Measurements from ENCODE around the gene KCTD21. TPM values are rescaled to one million over a fixed set of nuclear protein-coding genes. Genes with fewer than 3 reads are reported as not detected.

KCTD21 gene
- total and polyA plus RNA-seq, 8 donors, result 2.9 to 62.4 (median 3.7) TPM; not detected in 1

GRCh38 chr11:78212586-78213371 lies 24.4 kb upstream of the KCTD21 start:
- 86 to 93% (median 88%) methylated on average over 10 to 11 of the region's 11 CpGs for WGBS, 5 donors
- Histone ChIP-seq H3K4me3 (no peak overlapping the region), H3K27ac (no peak overlapping the region), H3K27me3 (no peaks in the 10 kb centered on the region), H3K4me1 (no peaks in the 10 kb centered on the region), H3K36me3 (peaks cover 22 to 85% (median 71%) of the 10 kb centered on the region in 4 donors), H3K9me3 (no peaks in the 10 kb centered on the region)
- TF ChIP-seq POLR2AphosphoS5 (IDR thresholded peaks at IDR 0.05), result no peak
- no peak for TF ChIP-seq CTCF (IDR thresholded peaks at IDR 0.05)
- no peak for TF ChIP-seq POLR2A (IDR thresholded peaks at IDR 0.05)
- no peak for TF ChIP-seq EP300 (IDR thresholded peaks at IDR 0.05)
- intact Hi-C loops (cut with DNase I; ENCODE audit: low total_unique reads), result no loop called here
- DNase-seq, result no peak

- whole genome bisulfite sequencing, 5 donors, result 93 to 96% (median 95%) methylated on average over 5 of the region's 5 CpGs
- H3K9me3 ChIP-seq, result no peaks in the 10 kb centered on the region
- H3K4me3 ChIP-seq, result no peak overlapping the region
- no peak overlapping the region for H3K27ac ChIP-seq
- H3K36me3 ChIP-seq, result peaks cover 22 to 83% (median 70%) of the 10 kb centered on the region in 4 donors
- intact Hi-C loops (cut with DNase I; ENCODE audit: low total_unique reads), result no loop called here
- no peak for DNase-seq
- no peaks in the 10 kb centered on the region for H3K4me1 ChIP-seq
- H3K27me3 ChIP-seq, result no peaks in the 10 kb centered on the region
- TF ChIP-seq EP300 (IDR thresholded peaks at IDR 0.05) (no peak), POLR2A (IDR thresholded peaks at IDR 0.05) (no peak), POLR2AphosphoS5 (IDR thresholded peaks at IDR 0.05) (no peak), CTCF (IDR thresholded peaks at IDR 0.05) (no peak)
Observed at GRCh38 chr11:78211565-78211964, 23.1 kb upstream of the KCTD21 start.

- WGBS, 5 donors, result 89 to 92% (median 90%) methylated on average over 23 to 31 of the region's 31 CpGs
- no peaks in the 10 kb centered on the region for H3K9me3 ChIP-seq
- H3K27me3 ChIP-seq, result no peaks in the 10 kb centered on the region
- H3K36me3 ChIP-seq, result peaks cover 22 to 83% (median 68%) of the 10 kb centered on the region in 4 donors
- H3K4me3 ChIP-seq, result no peak overlapping the region
- no peak for TF ChIP-seq POLR2A (IDR thresholded peaks at IDR 0.05)
- TF ChIP-seq EP300 (IDR thresholded peaks at IDR 0.05), result no peak
- no peak for TF ChIP-seq POLR2AphosphoS5 (IDR thresholded peaks at IDR 0.05)
- TF ChIP-seq CTCF (IDR thresholded peaks at IDR 0.05), result no peak
- no peak overlapping the region for H3K27ac ChIP-seq
- H3K4me1 ChIP-seq, result no peaks in the 10 kb centered on the region
- no peak for DNase-seq
- intact Hi-C loops (cut with DNase I; ENCODE audit: low total_unique reads), result no loop called here
Observed at GRCh38 chr11:78210000-78210608, 21.7 kb upstream of the KCTD21 start.

GRCh38 chr11:78209478-78209877 lies 21.1 kb upstream of the KCTD21 start:
- Histone ChIP-seq H3K27me3 (no peaks in the 10 kb centered on the region), H3K9me3 (no peaks in the 10 kb centered on the region), H3K27ac (no peak overlapping the region), H3K4me3 (no peak overlapping the region), H3K36me3 (peaks cover 18 to 79% (median 64%) of the 10 kb centered on the region in 4 donors), H3K4me1 (no peaks in the 10 kb centered on the region)
- TF ChIP-seq EP300 (IDR thresholded peaks at IDR 0.05) (no peak), CTCF (IDR thresholded peaks at IDR 0.05) (no peak), POLR2AphosphoS5 (IDR thresholded peaks at IDR 0.05) (no peak), POLR2A (IDR thresholded peaks at IDR 0.05) (no peak)
- no peak for DNase-seq
- 88 to 92% (median 91%) methylated on average over 17 to 18 of the region's 18 CpGs for WGBS, 5 donors
- intact Hi-C loops (cut with DNase I; ENCODE audit: low total_unique reads), result no loop called here
